ENCODE results near the gene IL5.
"Not testable (repeated sequence)": the region's sequence is repeated elsewhere in the genome, so short reads cannot be mapped to it uniquely, and the experiment has no call there.

Gene IL5

GRCh38 chr5:132528866-132529634 is 14.3 kb downstream of the IL5 start:
- DNase-seq, result peak; percentile 9

DNA sequence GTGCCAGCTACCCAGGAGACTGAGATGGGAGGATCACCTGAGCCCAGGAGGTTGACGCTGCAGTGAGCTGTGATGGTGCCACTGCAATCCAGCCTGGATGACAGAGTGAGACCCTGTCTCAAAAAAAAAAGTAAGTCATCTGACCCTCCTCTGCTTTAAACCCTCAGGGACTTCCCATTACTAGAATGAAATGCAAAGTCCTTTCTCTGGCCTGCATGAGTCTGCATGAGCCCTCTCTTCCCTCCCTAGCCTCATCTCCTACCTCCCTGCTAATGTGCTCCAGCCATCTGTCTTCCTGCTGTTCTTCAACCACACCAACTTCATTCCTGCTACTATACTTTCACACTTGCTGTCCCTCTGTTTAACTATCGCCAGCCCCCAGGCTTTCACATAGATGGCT is 15.3 kb downstream of the IL5 start:
- no peak for DNase-seq

- DNase-seq, result no peak
Observed at GRCh38 chr5:132526974-132527564, 16.3 kb downstream of the IL5 start.

DNA sequence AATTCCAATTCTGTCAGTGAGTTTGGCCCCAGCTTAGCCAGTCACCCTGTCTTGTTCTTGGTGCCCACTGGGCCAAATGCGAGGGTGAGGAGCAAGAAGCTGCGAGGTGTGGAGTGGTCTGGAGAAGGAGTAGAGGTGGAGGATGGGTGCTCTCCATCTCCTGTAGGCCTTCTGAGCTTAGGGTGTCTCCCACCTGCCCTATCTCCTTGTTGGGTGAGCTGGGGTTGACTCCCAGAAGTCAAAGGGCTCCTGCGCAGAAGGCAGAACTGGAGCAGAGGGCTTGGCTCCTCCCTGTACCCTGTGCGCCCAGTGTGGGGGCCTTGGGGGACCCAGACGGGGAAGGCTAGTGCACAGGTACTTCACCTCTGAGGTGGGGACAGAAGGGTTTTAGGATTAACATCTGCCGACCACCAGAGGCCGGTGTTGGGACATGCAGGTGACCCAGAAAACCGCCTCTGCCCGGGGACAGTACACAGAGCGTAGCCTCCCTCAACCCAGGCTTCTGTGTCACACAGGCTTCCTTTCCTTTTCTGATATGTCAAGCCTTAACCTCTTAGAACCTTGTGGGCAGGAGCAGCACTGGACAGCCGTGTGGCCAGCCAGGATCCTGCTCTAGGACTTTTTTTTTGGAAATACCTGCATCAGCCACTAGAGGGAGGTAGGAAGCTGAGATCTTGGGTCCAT is 16.9 kb downstream of the IL5 start:
- DNase-seq, result peak; percentile 37

DNA sequence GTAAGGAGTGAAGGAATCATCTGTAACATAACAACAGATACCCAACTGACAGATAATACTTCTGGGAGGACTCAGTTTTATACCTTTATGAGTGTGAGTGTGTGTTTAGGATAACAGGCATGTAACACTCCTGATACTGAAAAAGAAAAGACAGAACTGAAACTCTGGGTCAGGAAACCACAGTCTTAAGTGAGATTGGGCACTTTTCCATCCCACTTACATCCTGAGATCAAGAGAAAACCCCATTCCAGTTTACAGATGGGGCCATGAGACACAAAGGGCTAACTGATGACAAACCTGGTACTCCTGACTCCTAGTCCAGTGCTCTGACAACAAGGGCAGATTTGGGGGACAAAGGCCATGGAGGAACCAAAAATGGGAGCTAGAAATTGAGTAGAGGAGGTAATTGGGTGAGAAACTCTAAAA is 18.0 kb downstream of the IL5 start:
- DNase-seq, result peak; percentile 21

DNA sequence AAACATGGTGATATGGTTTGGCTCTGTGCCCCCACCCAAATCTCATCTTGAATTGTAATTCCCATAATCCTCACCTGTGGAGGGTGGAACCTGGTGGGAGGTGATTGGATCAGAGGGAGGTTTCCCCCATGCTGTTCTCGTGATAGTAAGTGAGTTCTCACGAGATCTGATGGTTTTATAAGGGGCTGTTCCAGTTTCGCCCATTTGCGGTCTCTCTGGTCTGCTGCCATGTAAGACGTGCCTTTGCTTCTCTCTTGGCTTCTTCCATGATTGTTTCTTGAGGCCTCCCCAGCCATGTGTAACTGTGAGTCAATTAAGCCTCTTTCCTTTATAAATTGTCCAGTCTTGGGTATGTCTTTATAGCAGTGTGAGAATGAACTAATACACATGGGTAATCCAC is 18.4 kb downstream of the IL5 start:
- not testable (repeated sequence) for DNase-seq

DNA sequence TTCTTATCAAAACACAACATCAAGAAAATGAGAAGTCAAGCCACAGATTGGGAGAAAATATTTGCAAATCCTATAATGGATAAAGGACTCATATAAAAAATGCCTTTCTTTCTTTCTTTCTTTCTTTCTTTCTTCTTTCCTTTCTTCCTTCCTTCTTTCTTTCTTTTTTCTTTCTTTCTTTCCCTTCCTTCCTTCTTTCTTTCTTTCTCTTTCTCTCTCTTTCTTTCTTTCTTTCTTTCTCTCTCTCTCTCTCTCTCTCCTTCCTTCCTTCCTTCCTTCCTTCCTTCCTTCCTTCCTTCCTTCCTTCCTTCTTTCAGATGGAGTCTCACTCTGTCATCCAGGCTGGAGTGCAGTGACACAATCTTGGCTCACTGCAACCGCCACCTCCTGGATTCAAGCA is 21.3 kb downstream of the IL5 start:
- not testable (repeated sequence) for DNase-seq

DNA sequence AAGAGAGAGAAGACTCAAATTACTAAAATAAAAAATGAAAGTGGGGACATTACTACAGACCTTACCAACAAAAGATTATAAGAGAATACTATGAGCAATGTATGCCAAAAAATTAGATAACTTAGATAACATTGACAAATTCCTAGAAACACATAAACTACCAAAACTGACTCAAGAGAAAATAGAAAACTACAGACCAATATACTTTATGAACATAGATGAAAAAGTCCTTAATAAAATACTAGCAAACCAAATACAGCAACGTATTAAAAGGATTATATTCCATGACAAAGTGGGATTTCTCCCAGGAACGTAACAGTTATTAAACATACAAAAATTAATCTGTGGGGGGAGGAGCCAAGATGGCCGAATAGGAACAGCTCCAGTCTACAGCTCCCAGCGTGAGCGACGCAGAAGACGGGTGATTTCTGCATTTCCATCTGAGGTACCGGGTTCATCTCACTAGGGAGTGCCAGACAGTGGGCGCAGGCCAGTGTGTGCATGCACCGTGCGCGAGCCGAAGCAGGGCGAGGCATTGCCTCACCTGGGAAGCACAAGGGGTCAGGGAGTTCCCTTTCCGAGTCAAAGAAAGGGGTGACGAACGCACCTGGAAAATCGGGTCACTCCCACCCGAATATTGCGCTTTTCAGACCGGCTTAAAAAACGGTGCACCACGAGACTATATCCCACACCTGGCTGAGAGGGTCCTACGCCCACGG is 29.5 kb downstream of the IL5 start:
- DNase-seq, result not testable (repeated sequence)

- no peak for DNase-seq
Observed at GRCh38 chr5:132510076-132510475, 33.2 kb downstream of the IL5 start.

GRCh38 chr5:132506094-132506692 is 37.1 kb downstream of the IL5 start:
- no peak for DNase-seq

DNA sequence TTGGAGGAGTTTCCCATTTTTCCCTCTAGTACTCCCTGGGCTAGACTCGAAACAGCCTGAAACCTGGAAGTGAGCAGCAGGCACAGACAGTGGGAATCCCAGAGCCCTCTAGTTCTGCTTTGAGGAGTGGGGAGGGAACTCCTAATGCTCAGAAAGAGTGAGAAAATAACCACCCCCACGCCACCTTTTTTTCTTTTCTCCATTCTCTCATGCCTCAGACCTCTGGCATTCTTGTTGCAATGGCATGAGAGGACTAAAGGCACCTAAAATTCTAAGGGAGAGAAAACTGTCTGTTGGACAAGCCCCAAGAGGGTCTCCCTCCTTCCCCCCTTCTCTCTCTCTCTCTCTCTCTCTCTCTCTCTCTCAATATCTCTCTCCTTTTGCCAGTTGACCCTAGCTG is 37.7 kb downstream of the IL5 start:
- no peak for DNase-seq

GRCh38 chr5:132504746-132505145 is 38.6 kb downstream of the IL5 start:
- no peak for DNase-seq

DNA sequence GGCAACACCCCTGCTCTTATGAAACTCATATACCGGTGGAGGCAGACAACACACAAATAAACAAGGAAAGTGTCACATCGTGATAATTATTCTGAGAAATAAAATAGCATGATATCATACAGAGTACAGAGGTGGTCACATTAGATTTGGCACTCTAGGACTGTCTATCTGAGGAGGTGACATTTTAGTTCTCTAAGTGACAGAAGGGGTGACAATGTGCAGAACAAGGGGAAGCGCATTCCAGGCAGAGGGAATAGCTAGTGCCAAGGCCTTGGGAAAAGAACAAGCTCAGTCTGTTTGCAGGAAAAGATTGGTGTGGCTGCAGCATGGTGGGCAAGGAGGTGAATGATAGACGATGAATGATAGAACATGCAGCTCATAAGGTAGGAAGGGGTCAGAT is 40.1 kb downstream of the IL5 start:
- DNase-seq, result no peak

DNA sequence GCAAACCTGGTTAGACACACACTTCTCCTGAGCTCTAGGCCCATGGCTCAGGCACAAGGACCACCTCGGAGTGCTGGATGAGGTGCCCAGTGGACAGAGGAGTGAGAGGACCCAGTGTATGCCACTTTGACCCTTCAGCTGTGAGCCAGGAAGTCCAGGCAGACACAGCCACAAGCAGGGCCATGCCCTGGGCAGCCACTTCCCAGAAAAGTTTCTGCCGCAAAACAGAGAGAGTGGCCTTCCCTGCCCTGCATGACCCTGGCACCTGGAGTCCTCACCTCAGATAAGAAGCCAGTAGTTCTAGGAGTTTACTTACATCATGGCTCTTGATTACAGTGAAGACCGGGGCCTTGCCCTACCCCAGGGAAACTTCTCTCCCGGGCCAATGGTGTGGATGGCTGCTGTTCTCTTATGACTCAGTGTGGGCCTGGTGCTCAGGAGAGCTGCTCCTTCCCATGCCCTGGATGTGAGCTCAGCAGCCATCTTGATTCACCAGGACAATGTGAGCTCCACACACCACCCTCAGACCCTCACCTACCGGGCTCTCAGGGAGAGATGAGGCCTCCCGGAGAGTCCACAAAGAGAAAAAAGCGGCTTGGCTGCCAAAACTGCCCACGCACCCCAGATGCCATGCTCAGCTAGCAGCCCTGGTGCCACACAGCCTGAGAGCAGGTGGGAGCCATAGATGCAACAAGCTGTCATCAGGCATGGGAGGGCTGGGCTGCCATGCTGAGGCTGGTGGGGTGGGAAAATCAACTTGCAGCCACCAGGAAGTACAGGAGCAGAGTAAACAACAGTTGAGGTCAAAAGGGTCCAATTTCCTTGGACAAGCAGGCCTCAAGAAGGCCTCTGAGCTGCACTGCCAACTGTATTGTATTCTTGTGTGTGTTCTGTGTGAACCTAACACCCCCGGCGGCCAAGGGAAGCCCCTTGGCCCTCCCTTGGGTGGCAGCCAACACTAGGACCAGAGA is 41.1 kb downstream of the IL5 start:
- no peak for DNase-seq

DNA sequence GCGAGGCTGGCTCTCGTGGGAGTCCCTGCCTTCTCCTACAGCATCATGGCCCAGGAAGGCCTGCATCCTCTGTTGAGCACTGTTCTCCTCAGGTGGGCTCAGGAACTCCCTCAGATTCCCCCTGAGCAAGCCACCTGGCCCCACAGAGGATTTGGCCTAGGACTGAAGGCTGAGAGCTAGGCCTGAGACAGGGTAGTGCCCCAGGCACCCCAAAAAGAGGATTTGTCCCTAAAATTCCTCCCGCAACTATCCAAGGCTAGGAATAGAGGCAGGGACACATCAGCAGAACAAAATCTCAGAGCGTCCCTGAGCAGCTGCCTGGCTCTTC is 41.7 kb downstream of the IL5 start:
- DNase-seq, result no peak

- peak; percentile 76 for DNase-seq
Observed at GRCh38 chr5:132500931-132501628, 42.2 kb downstream of the IL5 start.

DNA sequence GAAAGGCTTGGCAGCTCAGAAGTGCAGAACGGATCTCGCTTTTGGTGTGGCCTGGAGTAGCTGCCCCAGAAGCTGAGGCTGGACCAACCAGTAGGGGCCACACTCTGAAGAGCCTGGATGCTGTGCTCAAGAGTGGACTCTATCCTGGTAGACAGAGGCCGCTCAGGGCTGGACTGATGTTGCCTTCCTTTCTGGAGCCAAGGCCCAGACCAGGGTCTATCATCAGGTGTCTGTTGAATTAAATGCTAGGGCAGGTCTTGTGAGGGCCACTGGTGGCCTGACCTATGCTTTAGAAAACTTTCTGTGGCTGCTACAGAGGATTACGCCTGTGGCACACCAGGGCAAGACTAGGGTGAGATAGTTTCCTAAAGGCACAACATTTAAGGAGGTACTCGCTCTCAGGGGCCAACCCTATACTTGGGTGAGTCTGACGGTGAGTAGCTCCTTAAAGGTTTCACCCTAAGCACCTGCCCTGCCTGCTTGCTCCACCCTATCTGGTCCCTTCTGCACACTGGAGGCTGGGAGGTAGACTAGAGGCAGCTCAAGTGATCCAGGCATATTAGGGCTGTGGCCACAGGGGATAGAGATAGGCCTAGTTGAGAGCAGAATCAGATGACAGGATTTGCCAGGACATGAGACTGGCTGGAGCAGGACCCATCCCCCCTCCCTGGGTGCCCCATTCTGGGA is 42.9 kb downstream of the IL5 start:
- DNase-seq, result no peak

DNA sequence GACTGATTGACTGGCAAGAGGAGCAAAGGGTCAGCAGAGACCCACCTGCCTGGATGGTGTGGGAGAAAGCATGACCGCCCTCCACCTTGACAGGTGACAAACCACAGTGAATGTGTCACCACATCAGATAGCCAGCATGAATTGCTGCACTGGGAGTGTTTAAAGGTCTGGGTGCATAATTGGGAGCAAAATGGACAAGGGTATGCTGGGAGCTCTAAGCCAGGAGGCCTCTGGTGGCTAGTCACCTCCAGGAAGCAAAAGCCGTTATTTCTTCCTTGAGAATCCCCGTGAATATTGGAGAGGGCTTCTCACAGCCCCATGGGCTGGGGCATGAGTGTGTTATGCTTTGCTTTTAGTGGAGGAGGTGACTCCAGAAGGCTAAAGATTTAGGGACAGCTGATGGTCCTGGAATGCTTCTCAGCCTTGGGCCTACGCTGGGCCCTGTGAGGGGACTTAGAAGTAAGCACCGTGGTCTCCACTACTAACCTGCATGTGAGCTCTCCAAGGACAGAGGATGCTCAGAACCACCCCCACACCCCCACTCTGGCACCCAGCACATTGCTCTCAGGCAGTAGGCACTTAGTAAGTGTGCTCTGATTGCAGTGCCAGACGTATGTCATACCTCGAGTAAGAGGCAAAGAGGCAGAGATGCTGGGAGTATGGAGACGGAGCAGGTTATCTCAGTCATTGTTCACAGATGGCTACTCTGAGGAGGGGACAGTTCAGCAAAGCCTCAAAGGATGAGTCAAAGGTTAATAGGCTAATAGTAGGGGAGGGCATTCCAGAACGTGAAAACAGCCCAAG is 43.7 kb downstream of the IL5 start:
- no peak for DNase-seq

DNA sequence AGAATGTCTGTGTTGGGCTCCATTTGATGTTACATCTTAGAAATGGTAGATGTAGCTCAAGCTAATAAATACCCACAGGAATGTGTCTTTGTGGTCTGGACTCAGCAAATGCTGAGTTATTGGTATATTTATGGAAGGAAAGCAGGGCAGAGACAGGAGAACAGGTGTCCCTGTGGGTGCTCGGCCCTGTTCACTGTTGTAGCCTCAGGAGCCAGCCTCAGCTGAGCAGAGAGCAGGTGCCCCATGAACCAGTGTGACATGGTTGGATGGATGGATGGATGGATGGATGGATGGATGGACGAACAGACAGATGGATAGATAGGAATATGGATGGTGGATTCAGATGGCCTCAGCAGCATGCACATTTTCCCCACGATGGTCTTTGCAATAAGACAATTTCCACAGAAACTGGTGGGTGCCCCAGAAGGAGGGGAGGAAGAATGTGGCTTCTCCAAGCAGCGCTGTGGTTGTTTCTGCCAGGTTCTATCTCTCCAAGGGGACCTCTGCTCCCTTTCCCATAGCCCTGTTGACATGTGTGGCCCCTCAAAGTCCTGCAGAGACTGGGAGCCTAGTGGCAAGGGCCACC is 44.5 kb downstream of the IL5 start:
- peak; percentile 1 for DNase-seq
